ENCODE data around the gene TMEM178B.

DNA sequence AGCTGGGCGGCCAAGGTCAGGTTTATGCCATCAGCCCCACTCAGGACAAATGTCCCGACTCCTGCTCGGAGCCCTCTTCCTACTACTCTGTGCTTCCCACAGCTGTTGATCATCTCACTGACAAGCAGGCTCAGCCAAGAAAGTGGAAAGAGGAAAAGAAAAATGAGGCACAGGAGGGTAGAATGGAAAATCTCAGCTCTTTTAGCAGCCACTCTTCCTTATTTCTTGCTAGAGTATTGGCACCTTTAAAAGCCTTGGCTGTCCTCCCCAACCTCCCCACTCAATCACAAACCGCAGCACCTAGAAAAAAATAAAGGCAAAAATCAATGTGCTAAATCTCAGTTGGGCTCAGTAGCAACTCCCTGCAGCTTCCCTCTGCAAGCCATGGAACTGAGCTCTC is 442.1 kb downstream of the TMEM178B start:
- TF ChIP-seq CTCF (IDR thresholded peaks at IDR 0.05; ENCODE audit: insufficient read depth, low read length) (no peak), POLR2AphosphoS5 (IDR thresholded peaks at IDR 0.05; ENCODE audit: low read depth) (no peak), SPI1 (IDR thresholded peaks at IDR 0.05; ENCODE audit: borderline replicate concordance, low read depth) (no peak), GABPA (IDR thresholded peaks at IDR 0.05; ENCODE audit: low read depth) (no peak), REST (IDR thresholded peaks at IDR 0.05; ENCODE audit: insufficient replicate concordance, low read depth) (no peak)
